Measurements from ENCODE around the gene THSD1.
"Not testable (repeated sequence)": the region's sequence is repeated elsewhere in the genome, so short reads cannot be mapped to it uniquely, and the experiment has no call there.

The THSD1 gene

DNA sequence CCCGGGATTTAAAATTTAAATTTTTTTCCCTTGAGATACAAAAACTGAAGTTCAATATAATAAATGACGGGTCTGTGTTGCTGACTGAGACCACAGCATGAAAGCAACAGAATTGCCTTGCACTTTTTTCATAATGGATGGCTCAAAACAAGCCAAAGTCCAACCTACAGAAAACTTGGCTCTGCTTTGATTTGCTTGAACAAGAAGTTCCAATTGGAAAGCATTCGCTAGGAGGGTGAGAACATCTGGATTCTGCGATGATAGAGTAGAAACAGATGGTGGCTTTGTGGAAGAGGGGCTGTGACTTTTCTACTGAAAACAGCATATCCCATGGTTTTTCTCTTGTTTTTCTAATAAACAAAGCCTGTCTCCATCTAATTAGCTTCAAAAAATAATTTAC lies 46.4 kb downstream of the THSD1 start:
- DNase-seq (ENCODE audit: low read depth, low spot score), result no peak

DNA sequence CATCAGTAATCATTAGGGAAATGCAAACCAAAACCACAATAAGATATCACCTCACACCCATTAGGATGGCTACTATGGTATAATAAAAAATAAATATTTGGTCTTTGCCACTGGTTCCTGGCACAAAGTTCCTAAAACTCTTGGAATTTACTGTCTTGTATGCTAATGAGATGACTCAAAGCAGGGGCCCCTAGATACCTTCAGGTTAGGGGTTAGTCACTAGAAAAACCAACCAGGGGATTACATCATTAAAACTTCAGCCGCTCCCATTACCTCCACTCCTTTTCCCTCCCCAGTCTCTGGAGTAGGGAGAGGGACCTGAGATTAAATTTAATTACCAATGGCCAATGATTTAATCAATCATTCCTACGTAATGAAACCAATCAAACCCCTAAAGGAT lies 49.6 kb downstream of the THSD1 start:
- no peak for DNase-seq (ENCODE audit: low read depth, low spot score)

DNA sequence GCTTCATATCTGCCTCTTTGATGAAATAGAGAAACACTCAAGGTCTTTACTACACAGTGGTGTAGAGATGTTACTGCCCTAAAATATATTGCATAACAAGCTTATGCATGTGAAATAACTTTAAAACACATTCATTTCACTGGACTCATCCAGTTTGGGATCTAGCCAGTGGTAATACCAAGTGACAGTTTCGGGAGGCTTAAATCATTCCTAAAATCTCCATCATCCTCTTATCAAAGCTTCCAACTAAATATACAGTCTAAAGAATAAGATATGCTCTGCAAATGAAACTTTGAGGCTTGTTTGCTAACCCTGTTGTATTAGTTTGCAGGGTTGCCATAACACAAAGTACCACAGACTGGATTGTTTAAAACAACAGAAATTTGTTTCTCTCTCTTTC lies 52.8 kb downstream of the THSD1 start:
- no peak for DNase-seq (ENCODE audit: low read depth, low spot score)

DNA sequence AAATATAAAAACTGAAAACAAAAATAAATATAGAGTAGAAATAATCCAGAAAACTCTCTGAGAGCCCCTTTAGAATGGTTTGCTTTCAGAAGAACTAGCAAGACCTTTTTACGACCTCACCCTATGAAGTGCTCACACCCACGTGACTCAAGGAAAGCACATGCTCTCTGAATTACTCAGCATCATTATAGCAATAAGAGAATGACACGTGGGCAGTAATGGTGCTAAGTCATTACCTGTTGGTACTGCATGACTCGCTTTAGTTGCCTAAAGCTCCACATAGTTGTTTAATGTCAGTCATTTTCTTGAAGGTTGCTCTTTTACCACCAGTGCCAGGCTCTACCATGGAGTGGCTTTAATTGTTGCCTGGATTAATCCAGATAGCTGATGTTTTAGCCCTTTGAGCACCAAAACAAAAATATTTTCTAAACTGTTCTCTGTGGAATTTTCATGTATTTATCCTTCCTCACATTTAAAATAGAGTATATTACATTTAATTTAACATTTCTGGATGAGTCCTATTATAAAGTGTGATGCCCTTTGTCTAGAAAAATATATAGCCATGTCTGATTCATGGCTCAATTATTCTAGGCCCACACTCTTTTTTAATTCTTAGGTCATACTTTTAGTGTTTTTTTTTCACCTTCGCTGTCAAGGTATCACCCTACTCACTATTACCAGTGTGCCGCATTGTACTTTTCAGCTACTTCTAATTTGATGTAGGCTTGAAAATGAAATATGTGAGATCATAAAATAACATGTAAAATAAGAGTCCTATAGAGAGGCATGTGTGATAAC lies 56.8 kb downstream of the THSD1 start:
- no peak for DNase-seq (ENCODE audit: low read depth, low spot score)

DNA sequence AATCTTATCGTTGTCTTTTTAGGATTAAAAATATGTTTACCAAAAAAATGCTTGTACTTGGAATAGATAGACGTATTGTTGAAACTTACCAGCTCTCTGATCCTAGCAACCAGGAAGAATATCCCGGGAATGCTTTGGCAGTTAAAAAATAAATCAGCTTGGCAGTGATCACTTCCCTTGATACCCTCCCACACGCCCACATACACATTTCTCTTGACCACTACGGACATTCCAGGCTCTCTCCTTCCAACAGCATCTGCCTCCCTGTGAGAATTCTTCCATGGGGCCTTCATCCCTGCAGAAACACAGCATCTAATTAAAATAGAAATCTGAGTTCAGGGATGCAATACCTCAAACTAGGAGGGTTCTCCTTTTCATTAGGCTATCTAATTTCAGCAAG lies 57.9 kb downstream of the THSD1 start:
- DNase-seq (ENCODE audit: low read depth, low spot score), result no peak

DNA sequence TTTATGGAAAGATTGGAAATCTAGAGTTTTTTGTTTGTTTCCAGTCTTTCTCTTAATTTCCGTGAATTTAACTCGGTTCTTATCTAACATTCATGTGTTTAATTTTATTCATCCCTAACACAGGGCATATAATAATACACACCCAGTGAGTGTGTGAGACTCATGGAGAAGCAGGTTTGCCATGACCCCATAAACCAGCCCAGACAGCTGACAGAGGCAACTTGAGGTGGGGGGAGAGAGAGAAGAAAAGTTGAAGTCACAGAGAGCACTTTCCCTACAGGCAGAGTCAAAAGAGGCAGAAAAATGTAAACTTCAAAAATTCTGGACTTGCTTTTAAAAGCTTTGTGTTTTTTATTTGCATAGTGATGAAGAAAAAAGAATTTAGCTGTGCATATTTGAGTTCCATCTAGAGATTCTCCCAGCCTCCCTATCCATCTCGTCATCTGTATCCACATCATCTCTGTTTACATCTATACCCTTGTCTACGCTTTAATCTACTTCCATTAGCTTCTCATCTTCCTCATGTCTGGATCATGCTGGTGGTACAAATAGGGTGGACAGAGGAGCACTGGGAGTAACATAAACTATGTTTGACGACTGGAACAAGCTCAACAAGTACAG lies 60.2 kb downstream of the THSD1 start:
- DNase-seq (ENCODE audit: low read depth, low spot score), result no peak

DNA sequence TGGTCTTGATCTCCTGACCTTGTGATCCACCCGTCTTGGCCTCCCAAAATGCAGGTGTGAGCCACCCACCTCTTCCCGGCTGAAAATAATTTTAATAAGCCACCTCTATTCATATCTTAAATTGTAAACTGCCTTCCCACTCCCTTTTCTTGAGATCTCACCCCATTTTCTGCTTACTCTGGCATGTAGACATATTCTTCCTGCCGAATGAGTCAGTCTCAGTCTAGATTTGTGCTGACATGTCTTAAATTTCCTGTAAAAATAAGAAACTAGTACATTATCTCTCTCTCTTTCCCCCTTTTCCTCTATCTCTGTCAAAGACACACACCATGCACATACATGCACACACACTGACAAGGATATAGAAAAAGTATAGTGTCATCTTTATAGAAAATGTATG lies 60.9 kb downstream of the THSD1 start:
- DNase-seq (ENCODE audit: low read depth, low spot score), result no peak

DNA sequence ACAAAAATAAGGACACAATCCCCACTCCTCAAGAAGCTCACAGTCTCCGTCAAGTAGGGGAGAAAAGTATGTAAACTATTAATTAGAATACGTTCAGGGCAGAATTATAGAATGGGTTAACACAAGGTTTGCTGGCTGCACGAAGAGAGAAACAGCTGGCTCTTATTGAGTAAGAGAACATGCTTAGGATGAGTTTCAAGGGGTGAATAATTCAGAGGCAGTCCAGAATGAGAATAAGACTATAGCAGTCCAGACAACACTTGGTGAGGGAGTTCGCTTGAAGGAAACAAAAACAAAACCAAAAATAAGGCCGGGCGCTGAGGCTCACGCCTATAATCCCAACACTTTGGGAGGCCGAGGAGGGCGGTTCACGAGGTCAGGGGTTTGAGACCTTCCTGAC lies 61.9 kb downstream of the THSD1 start:
- DNase-seq (ENCODE audit: low read depth, low spot score), result no peak

DNA sequence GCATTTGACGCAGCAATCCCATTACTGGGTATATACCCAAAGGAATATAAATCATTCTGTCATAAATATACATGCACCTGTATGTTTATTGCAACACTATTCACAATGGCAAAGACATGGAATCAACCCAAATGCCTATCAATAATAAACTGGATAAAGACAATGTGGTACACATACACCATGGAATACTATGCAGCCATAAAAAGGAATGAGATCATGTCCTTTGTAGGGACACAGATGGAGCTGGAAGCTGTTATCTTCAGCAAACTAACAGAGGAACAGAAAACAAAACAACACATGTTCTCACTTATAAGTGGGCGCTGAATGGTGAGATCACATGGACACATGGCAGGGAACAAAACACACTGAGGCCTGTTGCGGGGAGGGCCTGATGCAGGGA lies 63.8 kb downstream of the THSD1 start:
- DNase-seq (ENCODE audit: low read depth, low spot score), result not testable (repeated sequence)

DNA sequence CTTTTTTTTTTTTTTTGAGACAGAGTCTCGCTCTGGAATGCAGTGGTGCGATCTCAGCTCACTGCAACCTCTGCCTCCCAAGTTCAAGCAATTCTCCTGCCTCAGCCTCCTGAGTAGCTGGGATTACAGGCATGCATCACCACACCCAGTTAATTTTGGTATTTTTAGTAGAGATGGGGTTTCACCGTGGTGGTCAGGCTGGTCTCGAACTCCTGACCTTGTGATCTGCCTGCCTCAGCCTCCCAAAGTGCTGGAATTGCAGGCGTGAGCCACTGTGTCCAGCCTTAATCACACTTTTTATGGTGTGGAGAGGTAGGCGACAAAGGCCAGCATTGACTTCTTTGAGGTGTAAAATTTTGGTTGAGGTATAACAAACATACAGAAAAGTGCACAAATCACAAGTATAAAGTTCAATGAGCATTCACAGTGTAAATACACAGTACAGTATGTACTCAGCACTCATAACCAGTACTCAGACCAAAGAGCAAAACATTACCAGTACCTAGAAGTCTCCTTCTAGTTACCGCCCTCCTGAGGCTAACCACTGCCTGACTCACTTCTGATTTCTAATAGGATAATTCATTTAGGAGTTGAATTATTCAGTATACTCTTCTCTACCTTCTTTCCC lies 68.0 kb downstream of the THSD1 start:
- DNase-seq (ENCODE audit: low read depth, low spot score), result not testable (repeated sequence)

DNA sequence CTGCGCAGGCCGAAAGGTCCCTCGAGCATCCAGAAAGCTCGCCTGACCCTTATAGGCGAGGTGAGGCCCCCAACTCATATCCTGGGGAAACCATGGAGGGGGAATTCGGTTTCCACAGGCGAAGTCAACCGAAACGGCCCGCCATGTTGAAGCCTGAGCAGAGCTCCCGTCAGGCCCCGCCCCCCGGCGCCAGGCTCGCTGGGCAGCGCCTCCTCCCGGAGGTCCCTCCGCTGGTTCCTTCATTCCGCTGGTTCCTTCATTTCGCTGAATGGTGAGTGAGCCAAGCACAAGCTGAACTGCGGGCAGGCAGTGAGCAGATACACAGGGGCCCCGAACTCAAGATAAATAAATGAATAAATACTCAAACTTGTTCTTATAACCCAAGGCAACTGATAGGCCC lies 71.9 kb downstream of the THSD1 start:
- DNase-seq (ENCODE audit: low read depth, low spot score), result not testable (repeated sequence)

DNA sequence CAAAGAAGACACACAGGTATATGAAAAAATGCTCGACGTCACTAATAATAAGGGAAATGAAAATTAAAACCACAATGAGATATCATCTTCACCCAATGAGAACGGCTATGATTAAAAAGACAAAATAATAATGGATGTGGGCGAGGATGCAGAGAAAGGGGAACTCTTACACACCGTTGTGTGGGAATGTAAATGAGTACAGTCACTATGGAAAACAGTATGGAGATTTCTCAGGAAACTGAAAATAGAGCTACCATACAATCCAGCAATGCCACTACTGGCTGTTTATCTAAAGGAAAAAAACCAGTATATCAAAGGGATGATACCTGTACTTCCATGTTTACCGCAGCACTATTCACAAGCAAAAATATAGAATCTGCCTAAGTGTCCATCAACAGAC lies 74.1 kb downstream of the THSD1 start:
- not testable (repeated sequence) for DNase-seq (ENCODE audit: low read depth, low spot score)
